ENCODE data around the gene SPRR3. TPM values are rescaled to one million over a fixed set of nuclear protein-coding genes. Genes with fewer than 3 reads are reported as not detected.
"Not testable (repeated sequence)": the region's sequence is repeated elsewhere in the genome, so short reads cannot be mapped to it uniquely, and the experiment has no call there.

SPRR3 gene
- total and polyA plus RNA-seq, 9 donors, result 0.85 TPM; not detected in 8

GRCh38 chr1:152998476-152998875, 3.1 kb upstream of the SPRR3 start:
- peaks cover 2% of the 10 kb centered on the region for H3K4me1 ChIP-seq (ENCODE audit: insufficient read depth)
- H3K36me3 ChIP-seq, result no peaks in the 10 kb centered on the region
- H3K9me3 ChIP-seq, result no peaks in the 10 kb centered on the region
- no peak overlapping the region for H3K4me3 ChIP-seq
- DNase-seq, result no peak
- 88 to 92% (median 89%) methylated on average over 4 of the region's 4 CpGs for WGBS, 3 donors
- H3K27ac ChIP-seq, result no peak overlapping the region
- TF ChIP-seq POLR2A (IDR thresholded peaks at IDR 0.05) (no peak), EP300 (IDR thresholded peaks at IDR 0.05) (no peak), CTCF (IDR thresholded peaks at IDR 0.05) (no peak)
- H3K27me3 ChIP-seq, result no peaks in the 10 kb centered on the region
- intact Hi-C loops (cut with DNase I), result no loop called here

GRCh38 chr1:152999818-153000217, 1.7 kb upstream of the SPRR3 start:
- no peak overlapping the region for H3K27ac ChIP-seq
- intact Hi-C loops (cut with DNase I), result no loop called here
- no peak for DNase-seq
- no peak overlapping the region for H3K4me3 ChIP-seq
- H3K4me1 ChIP-seq (ENCODE audit: insufficient read depth), result peaks cover 2% of the 10 kb centered on the region
- no peaks in the 10 kb centered on the region for H3K27me3 ChIP-seq
- H3K9me3 ChIP-seq, result no peaks in the 10 kb centered on the region
- 90 to 94% (median 92%) methylated on average over 6 of the region's 6 CpGs for WGBS, 3 donors
- no peaks in the 10 kb centered on the region for H3K36me3 ChIP-seq
- no peak for TF ChIP-seq CTCF (IDR thresholded peaks at IDR 0.05)
- TF ChIP-seq EP300 (IDR thresholded peaks at IDR 0.05), result no peak
- no peak for TF ChIP-seq POLR2A (IDR thresholded peaks at IDR 0.05)

- Histone ChIP-seq H3K4me3 (no peak overlapping the region), H3K36me3 (no peaks in the 10 kb centered on the region), H3K27me3 (no peaks in the 10 kb centered on the region), H3K4me1 (ENCODE audit: insufficient read depth) (peaks cover 2% of the 10 kb centered on the region), H3K27ac (no peak overlapping the region), H3K9me3 (no peaks in the 10 kb centered on the region)
- 100% methylated on average over 1 of the region's 1 CpG for WGBS, 3 donors
- intact Hi-C loops (cut with DNase I), result no loop called here
- DNase-seq, result no peak
- no peak for TF ChIP-seq EP300 (IDR thresholded peaks at IDR 0.05)
- no peak for TF ChIP-seq POLR2A (IDR thresholded peaks at IDR 0.05)
- no peak for TF ChIP-seq CTCF (IDR thresholded peaks at IDR 0.05)
Measured at GRCh38 chr1:153000294-153000693, 1.3 kb upstream of the SPRR3 start.

- DNase-seq; H3K36me3 ChIP-seq; intact Hi-C loops (cut with DNase I); H3K9me3 ChIP-seq; H3K27ac ChIP-seq; H3K4me3 ChIP-seq; H3K27me3 ChIP-seq; H3K4me1 ChIP-seq (ENCODE audit: insufficient read depth): not testable (repeated sequence)
- 89 to 91% (median 90%) methylated on average over 8 of the region's 8 CpGs for WGBS, 3 donors
Measured at GRCh38 chr1:153011235-153011758, 9.7 kb downstream of the SPRR3 start.

GRCh38 chr1:153021829-153022228, 20.3 kb downstream of the SPRR3 start:
- H3K36me3 ChIP-seq; H3K27ac ChIP-seq; H3K4me3 ChIP-seq; H3K27me3 ChIP-seq; DNase-seq; H3K9me3 ChIP-seq; H3K4me1 ChIP-seq (ENCODE audit: insufficient read depth); intact Hi-C loops (cut with DNase I): not testable (repeated sequence)
- WGBS, 3 donors, result 22 to 37% (median 37%) methylated on average over 2 of the region's 2 CpGs

- H3K36me3 ChIP-seq; H3K27me3 ChIP-seq; H3K4me3 ChIP-seq; DNase-seq; H3K4me1 ChIP-seq (ENCODE audit: insufficient read depth); intact Hi-C loops (cut with DNase I); H3K27ac ChIP-seq; H3K9me3 ChIP-seq: not testable (repeated sequence)
- 55 to 70% (median 68%) methylated on average over 9 of the region's 9 CpGs for WGBS, 3 donors
Measured at GRCh38 chr1:153022340-153022739, 20.8 kb downstream of the SPRR3 start.
